ENCODE results near the gene VSTM2L.
"Not testable (repeated sequence)": the region's sequence is repeated elsewhere in the genome, so short reads cannot be mapped to it uniquely, and the experiment has no call there.

The VSTM2L gene, protein sequence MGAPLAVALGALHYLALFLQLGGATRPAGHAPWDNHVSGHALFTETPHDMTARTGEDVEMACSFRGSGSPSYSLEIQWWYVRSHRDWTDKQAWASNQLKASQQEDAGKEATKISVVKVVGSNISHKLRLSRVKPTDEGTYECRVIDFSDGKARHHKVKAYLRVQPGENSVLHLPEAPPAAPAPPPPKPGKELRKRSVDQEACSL

GRCh38 chr20:37902504-37903313 is at the start of gene VSTM2L:
Gene VSTM2L (plus strand): TSS chr20:37903127. CDS start chr20:37903351, 224 bp downstream.
- DNase-seq (ENCODE audit: low read depth), result no peak

GRCh38 chr20:37853823-37854375 is 49.0 kb upstream of the VSTM2L start:
- no peak for DNase-seq (ENCODE audit: low read depth)

GRCh38 chr20:37856034-37856433 is 46.9 kb upstream of the VSTM2L start:
- not testable (repeated sequence) for DNase-seq (ENCODE audit: low read depth)

DNA sequence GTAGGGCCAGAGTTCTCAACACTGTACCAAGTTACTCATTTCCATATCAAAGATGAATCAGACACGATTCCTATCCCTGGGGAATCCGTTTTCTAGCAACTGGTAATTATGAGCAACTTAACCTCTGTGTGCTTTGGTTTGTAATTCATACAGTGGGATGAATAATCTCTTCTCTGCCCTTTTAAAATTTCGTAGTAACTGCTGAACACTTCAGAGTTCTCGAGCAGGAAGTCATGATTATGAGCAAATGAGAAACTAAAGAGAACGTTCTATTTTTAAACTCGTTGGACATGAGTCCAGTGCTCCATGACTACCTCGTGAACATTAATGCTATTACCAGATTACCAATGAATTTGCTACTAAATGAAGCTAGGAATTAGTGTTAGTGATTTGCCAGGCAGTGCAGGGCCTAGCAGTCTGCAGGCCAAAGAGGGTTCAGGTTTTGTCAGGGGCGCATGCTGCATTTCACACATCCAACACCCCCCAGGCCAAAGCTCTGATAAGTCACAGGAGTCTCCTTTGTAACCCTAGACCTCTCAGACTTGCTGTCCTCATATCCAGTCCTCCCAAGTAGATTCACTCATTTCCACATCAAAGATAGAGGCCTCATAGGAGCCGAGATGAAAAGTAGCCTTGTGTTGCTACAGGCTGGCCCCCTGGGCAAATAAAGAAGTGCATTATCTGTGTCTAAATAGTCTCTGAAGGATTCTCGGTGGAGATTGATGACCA is 45.8 kb upstream of the VSTM2L start:
- DNase-seq (ENCODE audit: low read depth), result no peak

GRCh38 chr20:37859406-37860171 is 43.3 kb upstream of the VSTM2L start:
- DNase-seq (ENCODE audit: low read depth), result no peak

DNA sequence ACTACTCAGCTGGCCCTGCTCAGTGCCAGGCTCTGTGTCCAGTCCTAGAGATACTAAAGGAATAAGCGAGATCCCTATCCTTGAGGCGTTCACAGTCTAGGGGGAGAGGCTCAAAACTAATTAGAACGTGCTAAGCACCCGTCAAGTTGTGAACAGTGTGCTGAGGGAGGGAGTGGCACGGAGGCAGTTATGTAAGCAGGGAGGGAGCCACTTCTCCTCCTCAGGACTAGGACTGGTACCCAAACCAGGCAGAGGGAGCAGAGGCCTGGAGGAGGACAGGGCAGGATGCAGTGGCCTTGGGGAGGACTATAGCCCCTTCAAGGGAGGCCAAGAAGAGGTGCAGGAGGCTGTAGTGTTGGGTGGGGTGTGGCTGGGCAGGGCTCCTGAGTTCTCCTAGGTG is 39.6 kb upstream of the VSTM2L start:
- no peak for DNase-seq (ENCODE audit: low read depth)

DNA sequence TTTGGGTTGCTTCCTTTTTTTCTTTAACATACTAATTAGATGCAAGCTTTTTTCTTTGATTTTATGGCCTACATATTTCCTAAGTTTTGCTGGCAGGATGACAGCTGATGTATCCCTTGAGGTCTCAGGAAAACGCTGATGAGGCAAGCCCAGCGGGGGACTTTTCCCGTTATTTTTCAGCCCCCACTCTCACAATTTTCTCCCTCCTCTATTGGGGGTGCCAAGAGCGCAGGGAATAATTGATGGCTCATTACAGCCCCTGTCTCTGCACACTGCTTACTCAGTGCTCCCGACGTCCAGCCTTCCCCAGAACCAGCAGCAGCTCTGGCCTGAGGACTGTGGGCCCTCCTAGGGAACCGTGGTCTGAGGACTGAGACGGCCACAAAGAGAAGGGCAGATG is 38.6 kb upstream of the VSTM2L start:
- DNase-seq (ENCODE audit: low read depth), result no peak

- no peak for DNase-seq (ENCODE audit: low read depth)
Measured at GRCh38 chr20:37866051-37866450, 36.9 kb upstream of the VSTM2L start.

- no peak for DNase-seq (ENCODE audit: low read depth)
Measured at GRCh38 chr20:37867289-37868195, 35.4 kb upstream of the VSTM2L start.

- DNase-seq (ENCODE audit: low read depth), result no peak
Measured at GRCh38 chr20:37868851-37869333, 34.0 kb upstream of the VSTM2L start.

GRCh38 chr20:37869334-37869861 is 33.5 kb upstream of the VSTM2L start:
- no peak for DNase-seq (ENCODE audit: low read depth)

GRCh38 chr20:37870294-37870693 is 32.6 kb upstream of the VSTM2L start:
- no peak for DNase-seq (ENCODE audit: low read depth)

DNA sequence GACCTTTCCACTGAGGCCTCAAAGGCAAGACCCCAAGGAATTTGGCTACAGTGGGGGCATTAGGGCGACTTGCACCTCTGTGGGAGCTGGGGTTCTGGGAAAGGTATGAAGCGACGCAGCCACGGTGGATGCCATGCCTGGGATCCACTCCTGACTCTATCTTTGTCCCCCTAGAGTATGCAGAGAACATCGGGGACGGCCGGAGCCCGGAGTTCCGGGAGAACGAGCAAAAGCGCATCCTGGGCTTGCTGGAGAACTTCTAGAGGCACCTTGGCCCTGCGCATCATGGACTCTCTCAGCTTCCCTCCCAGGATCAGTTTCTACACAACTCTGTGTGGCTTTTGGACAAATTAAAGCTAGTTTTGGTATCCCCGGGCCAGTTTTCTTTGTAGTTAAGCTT is 31.2 kb upstream of the VSTM2L start:
- no peak for DNase-seq (ENCODE audit: low read depth)

DNA sequence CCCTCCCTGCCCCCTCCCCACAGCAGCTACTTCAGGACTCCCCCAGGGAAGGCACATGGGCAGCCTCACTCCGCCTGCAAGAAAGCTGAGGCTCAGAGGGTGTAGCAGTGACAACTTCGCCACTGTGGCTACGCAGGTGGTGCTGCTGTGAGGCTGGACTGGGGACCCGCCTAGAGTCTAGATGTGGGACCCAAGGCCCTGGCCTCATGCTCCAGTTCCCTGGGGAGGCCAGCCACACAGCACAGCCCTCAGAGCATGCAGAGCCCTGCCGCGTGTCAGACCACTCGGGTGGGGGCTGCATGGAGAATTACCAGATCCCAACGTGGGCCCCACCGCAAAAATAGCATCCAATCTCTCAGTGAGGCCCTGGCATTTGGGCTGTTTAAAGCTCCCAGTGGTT is 30.8 kb upstream of the VSTM2L start:
- no peak for DNase-seq (ENCODE audit: low read depth)

GRCh38 chr20:37873884-37874283 is 29.0 kb upstream of the VSTM2L start:
- DNase-seq (ENCODE audit: low read depth), result no peak

- no peak for DNase-seq (ENCODE audit: low read depth)
Measured at GRCh38 chr20:37875460-37876175, 27.3 kb upstream of the VSTM2L start.

DNA sequence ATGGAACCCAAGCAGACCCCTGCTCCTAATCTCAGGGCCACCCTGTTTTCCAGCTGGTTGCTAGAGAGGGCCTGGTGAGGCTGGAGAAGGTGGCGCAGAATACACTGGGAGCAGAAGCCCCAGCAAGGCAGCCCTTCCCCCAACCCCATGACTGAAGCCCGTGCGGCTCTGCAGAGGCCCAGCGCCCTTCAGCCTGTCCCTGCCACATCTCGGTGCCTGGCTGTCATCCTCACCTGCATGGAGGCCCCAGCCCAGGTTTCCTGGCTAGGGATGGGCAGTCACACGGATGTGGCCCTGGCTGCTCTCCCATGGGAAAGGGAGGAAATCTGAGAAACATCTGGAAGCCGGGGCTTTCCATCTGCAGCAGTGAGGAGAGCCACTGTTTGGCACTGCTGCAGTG is 26.1 kb upstream of the VSTM2L start:
- no peak for DNase-seq (ENCODE audit: low read depth)

- no peak for DNase-seq (ENCODE audit: low read depth)
Measured at GRCh38 chr20:37877832-37878772, 24.8 kb upstream of the VSTM2L start.

All from T-helper 22 cell (primary cell).